HG03520 (cell line): Measurements from ENCODE around the gene FAT1.

Source experiments
- ATAC-seq: cut with Tn5 transposase; IDR thresholded peaks from one replicate; pipeline ENCODE4 v1.9.1; 2021; ENCODE audit warnings: mild to moderate bottlenecking, moderate library complexity; ENCODE audit not compliant: unreplicated experiment

Gene FAT1

DNA sequence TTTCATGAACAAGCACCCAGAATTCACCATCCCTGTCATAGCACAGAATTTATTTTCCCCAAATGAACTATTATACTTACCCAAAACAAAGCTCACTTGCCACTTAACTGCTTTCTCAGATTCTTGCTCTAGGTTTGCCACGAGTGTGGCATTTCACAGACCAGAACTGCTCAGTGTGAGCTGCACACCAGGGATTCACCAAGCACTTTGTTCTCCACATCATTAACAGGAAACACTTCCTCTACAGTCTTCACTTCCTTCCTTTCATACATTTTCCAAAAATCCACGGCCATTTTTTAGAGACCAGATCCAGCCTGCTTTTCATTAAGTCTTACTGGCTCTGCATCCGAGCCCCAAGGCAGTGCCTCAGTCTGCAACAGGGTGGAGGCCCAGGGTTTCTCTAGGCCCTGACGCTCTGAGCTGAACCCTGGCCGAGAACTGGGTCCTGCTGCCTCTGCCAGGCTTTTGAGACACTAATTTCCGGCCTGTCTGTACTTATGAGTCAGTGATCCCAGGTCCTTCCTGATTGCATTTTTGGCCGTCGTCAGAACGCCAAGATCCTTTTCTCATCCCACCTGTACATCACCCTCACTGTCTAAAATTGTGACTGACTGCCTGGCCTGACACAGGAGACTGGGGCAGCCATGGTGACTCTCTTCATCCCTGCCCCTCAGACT is 100.7 kb downstream of the FAT1 start:
- no peak for ATAC-seq

- ATAC-seq, result no peak
Observed at GRCh38 chr4:186621959-186622553, 101.6 kb downstream of the FAT1 start.

GRCh38 chr4:186619088-186619487 is 104.6 kb downstream of the FAT1 start:
- ATAC-seq, result no peak

- no peak for ATAC-seq
Observed at GRCh38 chr4:186617921-186618320, 105.7 kb downstream of the FAT1 start.

GRCh38 chr4:186607490-186607889 is 116.2 kb downstream of the FAT1 start:
- no peak for ATAC-seq

DNA sequence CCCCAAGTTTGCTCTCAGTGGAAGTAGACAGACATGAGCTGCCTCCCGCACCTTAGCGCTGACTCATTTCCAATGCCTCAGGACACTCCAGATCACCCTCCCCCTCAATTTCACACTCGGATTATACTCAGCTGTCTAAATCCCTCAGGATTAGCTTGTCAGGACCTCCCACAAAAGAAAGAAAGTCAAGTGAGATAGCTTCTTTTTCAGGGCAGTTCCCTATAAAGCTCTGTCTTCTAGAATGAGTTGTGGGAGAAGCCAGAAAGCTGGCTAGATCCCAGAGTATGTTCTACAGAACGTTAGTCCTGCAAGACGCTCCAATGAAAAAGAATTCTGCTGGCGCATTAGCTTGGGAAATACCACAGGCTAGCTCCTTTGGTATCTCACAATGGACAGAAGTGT is 117.1 kb downstream of the FAT1 start:
- ATAC-seq, result no peak

DNA sequence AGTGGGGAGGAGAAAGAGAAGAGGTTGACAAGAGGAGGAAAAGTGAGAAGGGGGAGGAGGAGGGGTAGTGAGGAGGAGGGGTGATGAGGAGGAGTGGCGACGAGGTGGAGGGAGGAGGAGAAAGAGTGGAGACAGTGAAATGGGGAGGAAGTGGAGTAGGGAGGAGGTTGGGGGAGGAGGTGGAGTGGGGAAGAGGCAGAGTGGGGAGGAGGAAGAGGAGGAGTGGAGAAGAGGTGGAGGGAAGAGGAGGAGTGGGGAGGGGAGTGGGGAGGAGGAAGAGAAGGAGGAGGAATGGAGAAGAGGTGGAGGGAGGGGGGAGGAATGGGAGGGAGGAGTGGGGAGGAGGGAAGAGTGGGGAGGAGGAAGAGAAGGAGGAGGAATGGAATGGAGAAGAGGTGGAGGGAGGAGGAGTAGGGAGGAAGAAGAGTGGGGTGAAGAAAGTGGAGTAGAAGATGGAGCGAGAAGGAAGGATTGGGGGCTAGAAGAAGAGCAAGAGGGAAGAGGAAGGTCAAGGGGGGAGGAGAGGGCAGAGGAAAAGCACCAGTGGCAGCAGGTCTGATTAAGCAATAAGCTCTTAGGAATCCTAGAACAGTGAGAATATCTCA is 118.3 kb downstream of the FAT1 start:
- no peak for ATAC-seq

- no peak for ATAC-seq
Observed at GRCh38 chr4:186604124-186604807, 119.4 kb downstream of the FAT1 start.

DNA sequence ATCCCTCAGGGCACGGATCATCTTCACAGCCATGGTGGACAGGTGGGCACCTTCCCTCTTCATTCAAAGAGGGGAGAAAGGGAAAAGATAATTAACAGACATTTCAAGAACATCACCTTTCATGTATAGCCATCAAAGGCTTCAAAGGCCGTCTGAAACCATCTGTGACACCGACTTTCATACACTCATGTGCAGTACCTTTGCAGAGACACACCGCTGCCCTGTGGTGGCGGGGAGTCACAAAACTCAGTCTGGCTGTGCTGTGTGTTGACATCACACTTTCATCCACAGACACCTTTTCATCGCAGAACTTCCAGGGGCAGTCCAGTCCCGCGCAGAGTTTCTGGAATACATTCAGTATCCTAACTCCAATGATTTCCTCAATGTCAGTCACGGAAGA is 120.7 kb downstream of the FAT1 start:
- no peak for ATAC-seq

GRCh38 chr4:186599483-186599882 is 124.2 kb downstream of the FAT1 start:
- no peak for ATAC-seq

GRCh38 chr4:186598686-186599085 is 125.0 kb downstream of the FAT1 start:
- no peak for ATAC-seq

GRCh38 chr4:186596850-186597390 is 126.7 kb downstream of the FAT1 start:
- ATAC-seq, result no peak

GRCh38 chr4:186596346-186596745 is 127.3 kb downstream of the FAT1 start:
- no peak for ATAC-seq

- no peak for ATAC-seq
Observed at GRCh38 chr4:186593587-186593973, 130.1 kb downstream of the FAT1 start.

GRCh38 chr4:186592966-186593586 is 130.6 kb downstream of the FAT1 start:
- ATAC-seq, result no peak

GRCh38 chr4:186592445-186592844 is 131.2 kb downstream of the FAT1 start:
- no peak for ATAC-seq

DNA sequence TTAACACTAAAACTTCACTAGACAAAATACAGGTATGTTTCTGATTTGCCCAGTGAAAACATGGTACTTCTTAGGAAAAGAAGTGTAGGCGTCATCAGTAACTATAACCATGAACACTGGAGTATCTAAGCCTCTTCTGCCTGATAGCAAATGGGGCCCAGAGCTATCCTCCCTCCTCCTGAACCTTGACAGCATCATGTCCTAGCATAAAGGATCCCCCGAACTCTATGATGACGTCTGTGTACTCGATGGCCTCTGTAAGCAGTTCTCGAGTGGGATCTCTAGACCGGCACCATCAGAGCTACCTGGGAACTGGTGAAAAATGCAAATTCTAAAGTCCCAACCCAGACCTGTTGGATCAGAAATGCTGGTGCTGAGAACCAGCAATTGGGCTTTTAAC is 132.0 kb downstream of the FAT1 start:
- no peak for ATAC-seq

DNA sequence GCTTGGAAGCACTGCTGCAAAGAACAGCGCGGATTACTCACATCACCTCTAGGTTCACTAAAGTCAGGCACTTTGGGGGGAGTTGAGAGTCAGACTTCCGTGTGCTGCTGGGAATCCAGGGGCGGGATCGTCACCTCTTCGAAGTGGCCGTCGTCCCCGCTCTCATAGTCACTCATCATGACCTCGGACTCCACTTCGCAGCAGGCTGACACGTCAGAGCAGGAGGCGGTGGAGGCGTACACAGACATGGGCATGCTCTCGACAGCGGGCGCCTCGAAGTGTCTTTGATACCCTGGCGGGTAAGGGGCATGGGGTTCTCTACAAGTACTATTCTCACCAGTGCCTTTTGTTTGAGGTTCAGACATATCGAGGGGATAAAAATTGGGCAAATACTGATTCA is 135.2 kb downstream of the FAT1 start:
- ATAC-seq, result no peak

- ATAC-seq, result peak; percentile 67
Observed at GRCh38 chr4:186587416-186588018, 136.1 kb downstream of the FAT1 start.

DNA sequence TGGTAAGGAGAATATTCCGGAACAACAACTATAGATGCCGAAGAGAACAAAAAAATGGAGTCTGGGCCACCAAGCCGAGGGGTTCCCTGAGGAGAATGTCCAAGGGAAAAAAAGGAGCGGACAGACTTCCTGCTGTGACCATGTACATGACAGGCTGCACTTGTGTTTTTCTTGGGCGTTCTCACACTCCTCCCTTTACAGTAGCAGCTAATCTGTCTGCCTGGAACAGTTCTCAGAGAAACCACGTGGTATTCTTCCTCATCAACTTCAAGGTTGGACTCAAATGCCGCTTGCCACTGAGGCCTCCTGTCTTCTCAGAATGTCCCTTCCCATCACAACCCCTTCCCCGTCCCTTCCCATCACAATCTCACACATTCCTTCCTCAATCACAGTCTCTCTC is 137.5 kb downstream of the FAT1 start:
- no peak for ATAC-seq

DNA sequence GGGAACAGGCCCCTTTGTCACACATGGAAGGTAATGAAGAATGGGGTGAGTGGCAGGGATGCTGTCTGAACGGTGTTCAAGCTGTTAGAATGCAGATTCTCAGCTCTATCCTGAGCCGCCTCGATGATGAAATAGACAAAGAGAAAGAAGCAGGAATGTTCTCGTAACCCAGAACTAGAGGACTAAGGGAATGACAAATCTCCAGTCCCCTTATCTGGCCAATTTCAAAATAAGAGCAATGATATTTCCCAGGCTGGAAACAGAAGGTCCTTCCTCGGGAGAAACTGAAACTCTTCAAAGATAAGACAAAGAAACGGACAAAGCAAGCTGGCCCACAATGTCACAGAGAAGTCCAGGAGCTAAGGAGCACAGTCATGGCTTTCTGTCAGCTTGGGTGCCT is 138.7 kb downstream of the FAT1 start:
- no peak for ATAC-seq
